H1 (cell line): ENCODE results near the gene STX4. TPM values are rescaled to one million over a fixed set of nuclear protein-coding genes. Genes with fewer than 3 reads are reported as not detected.

Source experiments
- CHD7 ChIP-seq: fragments of 300-600 bp; sonication (generic); IDR thresholded peaks from 2 replicates; pipeline ENCODE4 v1.7.1; 2012; ENCODE audit warnings: low read length, moderate library complexity, mild to moderate bottlenecking, inconsistent platforms; ENCODE audit not compliant: insufficient replicate concordance
- polyA plus RNA-seq, 7 experiments: library from polyadenylated mRNA; depleted of rRNA in 3 of 7; stranded (reverse) in 5 of 7; unstranded in 2 of 7; fragments of >200 nt in 5 of 7; fragments of 200-250 nt in 2 of 7; gene quantifications; 1 replicate in 5 of 7; 2 replicates in 1 of 7; 4 replicates in 1 of 7; pipeline versions ENCODE4 v1.2.1 to v1.2.3, GENCODE V29; 2011 to 2013; ENCODE audit warnings: missing spikeins in 2 of 7, mixed read lengths in 2 of 7
- total RNA-seq: library from RNA; stranded (reverse); fragmentation: NEBNext Ultra II Directional; extraction: Animal tissue kit (Norgen Biotek cat#: 25700); gene quantifications from 2 replicates; pipeline ENCODE4 v1.2.1, GENCODE V29; 2021

STX4 gene
- total and polyA plus RNA-seq, 2 of the 8 experiments (the other 6 are each of a cell fraction or from before 2014, with no cell fraction given), result 25.8 to 32.3 TPM

DNA sequence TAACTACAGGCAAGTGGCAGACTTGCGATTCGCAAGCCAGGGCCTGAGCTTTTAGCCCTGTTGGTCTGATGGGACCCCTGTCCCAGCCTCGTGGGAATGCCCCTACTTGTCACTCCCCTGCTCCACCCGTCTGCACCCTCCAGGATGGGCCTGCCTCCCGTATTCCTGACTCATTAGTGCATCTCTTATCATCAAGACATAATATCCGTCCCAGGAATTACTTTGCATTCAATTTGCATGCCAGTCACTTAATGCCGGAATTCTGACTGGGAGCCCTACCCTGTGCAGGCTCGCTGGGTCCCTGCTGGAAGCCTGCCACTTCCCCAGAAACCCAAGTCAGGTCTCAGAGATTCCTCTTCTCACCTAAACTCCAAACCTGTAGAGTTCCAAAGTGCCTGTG, 52.1 kb downstream of the STX4 start (continued):
- no peak for TF ChIP-seq CHD7
- TF ChIP-seq, all 59 proteins: peak for 0
